ENCODE data around the gene SKIDA1. TPM values are rescaled to one million over a fixed set of nuclear protein-coding genes. Genes with fewer than 3 reads are reported as not detected.

The SKIDA1 gene
- total RNA-seq, 4 donors from 2014 or later, result 0.85 to 2.6 (median 1.5) TPM; not detected in 1

DNA sequence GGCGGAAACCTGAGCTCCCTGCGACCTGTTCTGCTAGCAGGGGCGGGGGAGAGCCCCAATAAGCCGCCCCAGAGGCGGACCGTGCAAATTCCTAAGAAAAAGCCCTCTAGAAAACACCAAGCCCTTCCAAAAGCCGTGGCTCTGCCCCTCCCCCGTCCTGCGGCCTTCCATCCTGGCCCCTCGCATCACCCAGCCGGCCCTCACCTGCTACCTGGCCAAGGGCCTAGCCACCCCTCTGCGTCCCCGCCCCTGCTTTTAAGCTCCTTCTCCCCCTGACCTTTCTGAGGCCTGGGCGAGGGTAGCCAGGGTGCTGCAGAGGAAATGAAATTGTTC lies 24.9 kb downstream of the SKIDA1 start:
- TF ChIP-seq, protein P1, sequence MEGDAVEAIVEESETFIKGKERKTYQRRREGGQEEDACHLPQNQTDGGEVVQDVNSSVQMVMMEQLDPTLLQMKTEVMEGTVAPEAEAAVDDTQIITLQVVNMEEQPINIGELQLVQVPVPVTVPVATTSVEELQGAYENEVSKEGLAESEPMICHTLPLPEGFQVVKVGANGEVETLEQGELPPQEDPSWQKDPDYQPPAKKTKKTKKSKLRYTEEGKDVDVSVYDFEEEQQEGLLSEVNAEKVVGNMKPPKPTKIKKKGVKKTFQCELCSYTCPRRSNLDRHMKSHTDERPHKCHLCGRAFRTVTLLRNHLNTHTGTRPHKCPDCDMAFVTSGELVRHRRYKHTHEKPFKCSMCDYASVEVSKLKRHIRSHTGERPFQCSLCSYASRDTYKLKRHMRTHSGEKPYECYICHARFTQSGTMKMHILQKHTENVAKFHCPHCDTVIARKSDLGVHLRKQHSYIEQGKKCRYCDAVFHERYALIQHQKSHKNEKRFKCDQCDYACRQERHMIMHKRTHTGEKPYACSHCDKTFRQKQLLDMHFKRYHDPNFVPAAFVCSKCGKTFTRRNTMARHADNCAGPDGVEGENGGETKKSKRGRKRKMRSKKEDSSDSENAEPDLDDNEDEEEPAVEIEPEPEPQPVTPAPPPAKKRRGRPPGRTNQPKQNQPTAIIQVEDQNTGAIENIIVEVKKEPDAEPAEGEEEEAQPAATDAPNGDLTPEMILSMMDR (IDR thresholded peaks at IDR 0.05; ENCODE audit: low read depth), result no peak

DNA sequence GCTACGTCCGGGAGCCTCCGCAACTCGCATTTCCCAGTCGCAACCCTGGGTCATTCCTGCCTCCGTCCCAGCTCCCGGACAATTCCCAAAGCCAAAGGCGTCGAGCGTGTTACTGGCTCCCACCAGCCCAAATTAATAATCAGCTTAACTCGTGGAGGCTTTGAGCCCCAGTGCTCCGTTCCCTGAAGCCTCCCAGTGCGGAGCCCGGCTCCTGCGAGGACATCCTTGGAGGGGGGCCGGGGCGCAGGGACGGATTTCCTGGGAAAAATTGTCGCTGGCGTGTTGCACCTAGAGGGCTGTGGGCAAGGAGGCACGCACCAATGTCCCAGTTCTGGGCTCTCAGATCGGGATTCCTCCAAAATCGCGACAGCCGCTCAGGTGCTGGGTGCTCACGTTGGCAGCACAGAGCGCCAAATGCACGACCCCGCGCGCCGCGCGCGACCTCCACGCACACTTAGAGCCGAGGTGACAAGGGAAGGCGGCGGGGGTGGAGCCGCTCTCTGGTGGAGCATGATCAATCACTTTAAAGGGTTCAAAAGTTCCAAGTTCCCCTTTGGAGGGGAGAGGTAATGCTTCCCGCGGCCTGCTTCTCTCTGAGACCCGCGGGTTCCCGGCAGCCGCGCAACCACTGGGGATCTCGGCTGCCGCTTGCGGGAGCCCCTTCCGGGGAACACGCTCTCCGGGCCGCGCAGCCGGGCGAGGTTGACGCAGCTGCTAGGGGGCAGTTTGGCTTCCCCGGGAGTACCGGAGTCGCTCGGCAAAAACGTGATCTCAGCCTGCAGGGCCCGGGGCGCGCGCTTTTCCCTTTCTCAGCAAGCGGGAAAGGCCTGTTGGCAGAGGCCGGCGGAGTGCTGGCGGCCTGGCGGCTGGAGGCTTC lies 25.5 kb downstream of the SKIDA1 start:
- TF ChIP-seq, protein P1 (IDR thresholded peaks at IDR 0.05; ENCODE audit: low read depth), result no peak

DNA sequence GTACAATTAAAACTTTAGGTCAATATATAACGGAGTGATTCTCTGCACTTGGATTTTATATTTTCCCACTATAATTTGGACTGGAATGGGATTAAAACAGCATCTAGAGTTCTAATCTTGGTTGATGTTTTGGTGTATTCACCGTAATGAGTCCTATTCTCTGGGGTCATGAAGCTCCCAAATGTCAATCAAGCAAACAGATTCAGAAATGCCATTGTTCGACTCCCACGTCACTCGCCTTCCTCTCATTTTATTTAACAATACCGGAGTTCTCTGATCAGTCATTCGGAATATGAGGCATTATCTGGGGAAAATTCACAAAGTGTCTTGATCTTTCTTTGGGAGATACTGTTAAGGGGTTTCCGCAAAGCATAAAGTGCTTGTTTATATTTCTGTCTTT lies 26.5 kb downstream of the SKIDA1 start:
- TF ChIP-seq, protein P1 (IDR thresholded peaks at IDR 0.05; ENCODE audit: low read depth), result no peak

DNA sequence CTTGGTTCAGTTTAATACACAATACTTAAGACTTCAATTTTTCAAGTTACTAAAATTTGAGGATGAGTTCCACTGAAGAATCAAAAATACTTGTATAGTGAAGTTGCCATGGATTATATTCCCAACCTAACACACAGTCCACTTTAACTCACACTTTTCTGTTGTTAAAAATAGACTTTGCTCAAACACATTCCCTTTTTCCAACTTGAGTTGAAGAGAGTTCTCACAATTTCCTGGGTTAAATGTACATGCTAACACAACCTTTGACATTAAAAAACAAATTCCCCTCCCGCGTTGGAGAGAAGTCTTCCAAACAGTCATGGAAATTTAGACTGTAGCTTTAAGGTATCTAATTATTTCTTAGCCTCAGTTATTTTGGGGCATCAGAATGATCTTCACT lies 27.1 kb downstream of the SKIDA1 start:
- TF ChIP-seq, protein P1 (IDR thresholded peaks at IDR 0.05; ENCODE audit: low read depth), result no peak

DNA sequence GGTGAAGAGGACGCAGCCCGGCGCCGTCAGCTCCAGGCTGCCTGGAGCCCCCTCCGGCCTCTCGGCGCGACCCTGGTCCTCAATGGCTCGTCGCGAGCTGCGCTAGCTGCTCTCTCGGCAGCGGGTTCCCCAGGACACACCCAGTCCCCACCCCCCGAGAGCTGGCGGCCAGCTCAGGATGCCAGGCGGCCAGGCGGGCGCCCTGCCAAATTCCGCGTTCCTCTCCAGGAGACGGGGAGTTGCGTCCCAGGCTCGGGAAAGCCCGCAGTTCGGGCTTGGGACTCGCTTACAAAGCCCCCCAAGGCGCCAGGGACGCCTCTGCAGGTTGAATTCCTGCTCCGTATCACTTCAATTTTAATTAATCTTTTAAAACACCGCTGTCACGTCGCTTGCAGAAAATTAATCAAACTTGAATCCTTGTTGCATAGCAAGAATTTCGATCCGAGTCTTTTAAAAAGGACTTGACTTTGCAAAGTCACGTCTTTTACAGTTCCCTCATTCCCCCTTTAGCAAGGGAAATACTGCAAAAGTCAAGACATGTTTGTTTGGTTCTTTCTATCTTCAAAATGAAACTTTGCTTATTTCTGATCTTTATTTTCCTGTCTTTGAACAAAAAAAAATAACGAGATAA lies 28.2 kb downstream of the SKIDA1 start:
- TF ChIP-seq, protein P1 (IDR thresholded peaks at IDR 0.05; ENCODE audit: low read depth), result no peak

GRCh38 chr10:21496343-21497176 lies 28.9 kb downstream of the SKIDA1 start:
- TF ChIP-seq, protein P1 (IDR thresholded peaks at IDR 0.05; ENCODE audit: low read depth), result no peak

All from subcutaneous adipose tissue (tissue), 4 donors.